Fibroblast of skin of back (primary cell): ENCODE results near the gene KIAA0825.
"Not testable (repeated sequence)": the region's sequence is repeated elsewhere in the genome, so short reads cannot be mapped to it uniquely, and the experiment has no call there.

ENCODE experiments used
- DNase-seq: peaks from one replicate; pipeline ENCODE4 v3.0.0-alpha.2; 2013

KIAA0825 gene

DNA sequence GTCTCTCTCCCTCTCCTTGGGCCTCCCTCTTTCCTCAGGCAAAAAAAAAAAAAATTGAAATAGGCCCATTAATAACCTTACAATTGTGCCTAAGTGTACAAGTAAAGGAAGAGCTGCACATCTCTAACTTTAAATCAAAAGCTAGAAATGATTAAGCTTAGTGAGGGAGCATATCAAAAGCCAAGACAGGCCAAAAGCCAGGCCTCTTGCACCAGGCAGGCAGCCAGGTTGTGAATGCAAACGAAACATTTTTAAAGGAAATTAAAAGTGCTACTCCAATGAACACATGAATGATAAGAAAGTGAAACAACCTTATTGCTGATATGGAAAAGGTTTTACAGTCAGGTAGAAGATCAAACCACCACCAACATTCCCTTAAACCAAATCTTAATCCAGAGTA is 383.4 kb downstream of the KIAA0825 start:
- DNase-seq = no peak

DNA sequence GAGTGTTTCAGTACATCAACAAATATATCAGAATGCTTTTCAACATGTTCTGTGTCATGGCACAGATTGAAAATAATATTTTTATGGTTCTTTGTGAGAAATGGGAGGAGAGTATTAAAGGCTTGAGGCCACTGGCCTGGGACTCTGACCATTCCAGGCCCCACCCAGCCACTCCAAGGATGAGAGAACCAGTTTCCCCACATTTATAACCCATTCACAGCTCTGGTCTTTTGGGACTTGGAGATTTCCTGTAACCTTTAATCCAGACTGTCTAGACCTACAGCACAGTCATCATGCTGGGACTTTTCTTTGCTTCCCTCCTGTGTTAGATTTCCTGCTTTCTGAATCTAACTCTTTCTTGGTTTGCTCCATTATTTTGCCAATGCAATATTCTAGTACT is 389.6 kb downstream of the KIAA0825 start:
- peak; percentile 17 for DNase-seq

DNA sequence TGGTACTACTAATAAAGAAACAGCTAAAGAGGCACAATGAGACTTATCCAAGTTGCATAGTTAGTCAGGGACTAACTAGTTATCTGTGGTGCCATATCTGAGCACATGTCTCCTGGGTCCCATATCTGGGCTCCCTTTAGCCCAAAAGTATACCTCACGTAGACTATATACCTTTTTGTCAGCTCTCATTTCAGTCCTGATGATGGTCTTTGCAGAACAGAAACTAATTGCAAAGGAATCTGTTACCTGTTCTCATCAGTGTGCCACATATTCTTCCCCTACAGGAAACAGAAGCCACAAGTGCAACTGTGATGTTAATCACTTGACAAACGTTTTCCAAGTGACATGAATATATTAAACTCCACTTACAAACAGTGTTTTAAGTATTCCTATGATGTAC is 395.2 kb downstream of the KIAA0825 start:
- DNase-seq = no peak

DNA sequence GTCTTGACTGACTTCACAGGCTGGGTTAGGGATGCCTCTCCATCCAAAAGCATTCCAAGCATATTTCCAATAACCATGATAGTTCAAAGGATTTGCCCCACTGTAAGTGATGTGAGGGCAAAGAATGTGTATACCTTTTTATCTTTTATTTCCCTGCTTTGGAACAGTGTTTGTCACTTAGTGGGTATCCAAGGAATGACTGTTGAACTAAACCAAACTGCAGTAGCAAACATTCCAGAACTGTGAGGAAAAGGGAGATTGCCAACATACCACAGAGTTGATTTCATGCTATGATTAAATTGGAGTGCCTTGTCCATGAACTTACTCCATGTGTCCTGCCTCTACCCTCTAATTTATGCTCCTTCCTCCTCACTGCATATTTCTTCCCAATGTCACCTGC is 400.0 kb downstream of the KIAA0825 start:
- DNase-seq = peak; percentile 93

DNA sequence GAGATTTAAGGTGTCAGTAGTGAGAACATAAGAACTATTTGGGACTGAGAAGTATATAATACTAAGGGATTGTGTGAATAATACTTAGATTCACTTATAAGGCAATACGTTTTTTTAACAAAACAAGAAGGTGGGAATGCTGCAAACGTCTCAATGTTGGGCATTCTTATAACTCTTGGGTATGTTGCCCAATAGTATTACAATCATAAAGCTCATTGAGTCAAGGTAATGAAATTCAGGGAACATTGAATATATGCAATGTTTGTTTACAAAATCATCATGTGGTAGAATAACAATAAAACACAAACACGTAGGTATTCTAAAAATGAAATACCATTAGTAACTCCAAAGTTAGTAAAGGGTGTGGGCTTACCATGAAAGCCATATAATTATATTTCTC is 400.7 kb downstream of the KIAA0825 start:
- DNase-seq = no peak

DNA sequence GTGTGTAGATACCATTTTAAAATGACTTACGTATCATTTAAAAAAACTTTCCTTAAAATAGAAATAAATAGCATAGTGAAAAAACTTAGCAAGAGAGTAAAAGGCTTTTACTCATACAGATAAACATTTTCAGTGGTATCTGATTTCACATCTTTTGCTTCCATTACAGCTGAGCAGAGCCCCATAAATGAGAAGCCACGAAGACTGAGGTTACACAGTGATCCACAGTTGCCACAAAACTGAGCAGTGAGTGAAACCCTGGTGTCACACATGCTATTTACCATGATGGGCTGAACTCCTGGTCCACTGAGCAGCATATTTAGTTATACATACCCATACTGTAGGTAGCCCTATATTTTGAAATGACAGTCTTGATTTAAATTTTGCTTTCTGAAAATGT is 401.2 kb downstream of the KIAA0825 start:
- DNase-seq = peak; percentile 12

DNA sequence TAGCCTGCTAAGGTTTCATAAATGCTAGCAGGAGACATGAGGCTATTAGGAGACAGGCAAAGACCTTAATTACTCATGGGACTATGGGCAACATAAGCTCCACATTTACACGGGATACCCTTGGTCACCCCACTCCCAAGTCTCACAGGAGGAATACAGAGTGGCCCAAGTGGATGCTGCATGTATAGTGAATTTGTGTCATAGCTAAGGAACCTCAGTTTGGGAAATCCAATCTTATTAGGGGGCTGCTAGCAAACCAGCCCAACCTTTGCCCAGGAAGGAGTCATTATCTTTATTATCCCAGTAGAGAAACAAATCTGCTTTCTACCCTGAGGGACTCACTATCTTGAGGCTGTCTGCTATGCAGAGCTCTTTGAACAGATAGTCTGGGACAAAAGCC is 405.9 kb downstream of the KIAA0825 start:
- no peak for DNase-seq

DNA sequence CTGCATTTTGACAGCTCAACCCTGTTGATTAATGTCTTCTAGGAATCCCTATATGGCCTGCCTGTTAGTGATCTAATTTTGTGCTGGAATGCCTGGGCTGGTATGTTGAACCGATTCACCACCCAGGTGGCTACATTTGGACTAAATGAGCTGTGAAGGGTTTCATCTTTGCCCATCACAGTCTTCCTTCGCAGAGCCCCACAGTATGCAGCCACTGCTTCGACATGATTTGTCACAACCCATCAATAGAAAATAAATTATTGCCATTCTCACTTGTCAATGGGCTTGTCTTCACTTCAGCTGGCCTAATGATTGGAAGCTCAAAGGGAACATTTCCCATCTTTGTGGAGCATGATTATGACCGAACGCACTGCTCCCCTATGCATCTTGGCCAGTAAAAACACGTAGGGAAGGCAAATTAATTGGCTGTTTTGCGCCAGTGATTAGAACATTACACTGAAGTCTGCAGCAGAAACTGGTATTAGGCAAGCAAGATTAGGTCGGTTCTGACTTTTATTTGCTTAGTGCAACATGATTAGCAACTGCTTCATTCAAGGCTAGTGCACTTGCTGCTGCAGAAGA is 408.5 kb downstream of the KIAA0825 start:
- no peak for DNase-seq

DNA sequence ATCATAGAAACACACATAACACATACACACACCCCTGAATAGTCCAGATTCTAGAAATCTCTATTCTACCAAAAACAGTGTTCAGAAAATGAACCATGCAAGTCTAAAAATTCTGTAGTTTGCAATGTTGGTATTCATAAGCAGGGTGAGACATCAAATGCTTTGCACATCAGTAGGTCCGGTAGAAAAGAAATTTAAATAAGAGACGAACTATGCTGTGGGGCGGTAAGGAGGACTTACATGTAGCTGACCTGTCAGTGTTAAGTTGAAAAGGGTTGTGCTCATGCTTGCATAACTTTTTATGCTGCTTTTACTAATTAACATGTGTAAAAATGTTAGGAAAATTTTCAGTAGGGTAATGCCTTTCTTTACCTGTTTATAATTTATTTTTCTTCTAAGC is 409.1 kb downstream of the KIAA0825 start:
- no peak for DNase-seq

DNA sequence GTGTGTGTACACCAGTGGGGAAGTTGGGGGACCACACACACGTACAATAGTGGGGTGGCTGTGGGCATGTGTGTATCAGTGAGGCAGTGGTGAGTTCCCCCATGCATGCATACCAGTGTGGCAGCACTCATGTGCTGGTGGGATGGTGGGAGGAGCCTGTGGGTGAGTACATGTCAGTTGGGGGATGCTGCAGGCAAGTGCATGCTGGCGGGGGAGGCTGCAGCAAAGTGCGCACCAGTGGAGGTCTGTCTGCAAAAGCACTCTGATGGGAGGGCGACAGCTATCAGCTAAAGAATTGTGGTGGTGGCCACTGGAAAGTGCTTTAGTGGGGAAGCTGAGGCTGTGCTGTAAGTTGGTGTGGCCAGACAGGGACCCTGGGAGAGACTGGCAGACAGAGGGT is 418.8 kb downstream of the KIAA0825 start:
- no peak for DNase-seq

DNA sequence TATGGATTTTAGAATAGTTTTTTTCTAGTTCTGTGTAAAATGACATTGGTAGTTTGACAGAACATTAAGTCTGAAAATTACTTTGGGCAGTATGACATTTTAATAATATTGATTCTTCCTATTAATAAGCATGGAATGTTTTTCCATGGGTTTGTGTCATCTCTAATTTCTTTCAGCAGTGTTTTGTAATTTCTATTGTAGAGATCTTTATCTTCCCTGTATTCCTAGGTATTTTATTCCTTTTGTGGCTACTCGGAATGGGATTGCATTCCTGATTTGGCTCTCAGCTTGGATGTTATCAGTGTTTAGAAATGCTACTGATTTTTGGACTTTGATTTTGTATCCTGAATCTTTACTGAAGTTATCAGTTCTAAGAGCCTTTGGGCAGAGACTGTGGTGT is 420.4 kb downstream of the KIAA0825 start:
- no peak for DNase-seq

DNA sequence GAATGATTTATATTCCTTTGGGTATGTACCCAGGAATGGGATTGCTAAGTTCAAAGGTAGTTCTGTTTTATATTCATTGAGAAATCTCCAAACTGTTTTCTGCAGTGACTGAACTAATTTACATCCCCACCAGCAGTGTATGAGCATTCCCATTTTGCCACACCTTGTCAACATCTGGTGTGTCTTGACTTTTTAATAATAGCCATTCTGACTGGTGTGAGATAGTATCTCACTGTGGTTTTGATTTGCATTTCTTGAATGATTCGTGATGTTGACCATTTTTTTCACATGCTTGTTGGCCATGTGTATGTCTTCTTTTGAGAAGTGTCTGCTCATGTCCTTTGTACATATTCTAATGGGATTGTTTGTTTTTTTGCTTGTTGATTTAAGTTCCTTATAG is 421.5 kb downstream of the KIAA0825 start:
- DNase-seq = no peak

DNA sequence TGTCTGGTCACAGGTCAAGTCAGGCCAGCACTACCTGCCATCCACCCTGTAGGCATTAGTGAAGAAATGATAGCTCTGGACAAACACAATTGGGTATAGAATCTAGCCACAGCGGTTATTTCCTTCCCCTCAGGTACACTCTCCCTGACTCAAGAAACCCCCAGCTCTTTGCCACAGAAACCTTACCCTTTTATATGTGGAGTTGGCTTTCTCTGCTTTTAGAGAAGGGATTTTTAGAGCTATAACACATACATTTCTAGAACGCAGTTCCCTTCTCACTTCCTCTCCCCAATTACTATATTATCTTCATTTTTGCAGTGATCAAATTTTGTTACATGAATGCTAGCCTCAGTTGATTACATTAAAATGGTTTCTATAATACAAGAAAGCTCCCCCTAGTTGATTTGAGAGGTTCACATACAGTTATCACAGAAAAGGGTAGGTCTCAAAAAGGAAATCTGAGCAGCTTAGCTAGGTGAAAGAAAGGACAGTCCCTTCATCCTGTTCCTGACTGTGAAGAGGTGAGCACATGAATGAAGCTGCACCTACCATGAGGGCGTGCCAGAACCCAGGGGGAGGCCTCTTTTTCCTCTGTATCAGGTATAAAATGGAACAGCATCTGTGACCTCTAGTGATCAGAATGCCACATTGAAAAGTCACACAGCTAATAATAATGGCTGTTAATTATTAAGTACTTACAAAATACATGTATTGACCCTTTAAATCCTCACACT is 425.6 kb downstream of the KIAA0825 start:
- no peak for DNase-seq

DNA sequence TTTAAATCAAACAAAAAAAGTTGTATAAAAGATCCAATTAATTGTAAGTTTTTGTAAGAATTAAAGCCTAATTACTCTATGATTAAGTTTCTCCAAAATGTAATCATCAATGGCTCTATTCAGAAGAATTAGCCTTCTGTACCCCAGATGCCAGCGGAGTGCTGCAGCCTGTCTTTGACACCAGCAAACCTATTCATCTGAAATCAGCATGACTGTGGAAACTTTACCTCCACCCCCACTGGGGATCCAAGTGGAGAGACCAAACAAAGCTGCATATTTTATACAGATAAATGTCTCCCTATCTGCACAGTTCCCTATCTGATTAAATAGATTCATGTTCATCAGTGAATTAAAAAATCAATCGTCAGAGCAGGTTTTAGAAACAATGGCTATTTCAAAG is 426.8 kb downstream of the KIAA0825 start:
- DNase-seq = no peak

DNA sequence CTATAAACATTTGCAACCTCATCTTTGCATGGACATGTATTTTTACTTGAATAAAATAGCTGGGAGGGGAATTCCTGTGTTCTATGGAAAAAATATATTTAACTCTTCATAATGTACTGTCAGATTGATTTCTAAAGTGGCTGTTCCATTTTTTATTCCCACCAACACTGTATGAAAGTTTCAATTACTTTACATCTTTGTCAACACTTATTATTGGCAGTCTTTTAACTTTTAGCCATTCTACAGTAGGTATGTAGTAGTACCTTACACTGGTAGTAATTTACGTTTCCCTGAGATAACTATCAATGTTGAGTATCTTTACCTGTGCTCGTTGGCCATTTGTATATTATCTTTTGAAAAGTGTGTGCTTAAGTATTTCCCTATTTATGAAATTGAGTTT is 429.7 kb downstream of the KIAA0825 start:
- DNase-seq = no peak

DNA sequence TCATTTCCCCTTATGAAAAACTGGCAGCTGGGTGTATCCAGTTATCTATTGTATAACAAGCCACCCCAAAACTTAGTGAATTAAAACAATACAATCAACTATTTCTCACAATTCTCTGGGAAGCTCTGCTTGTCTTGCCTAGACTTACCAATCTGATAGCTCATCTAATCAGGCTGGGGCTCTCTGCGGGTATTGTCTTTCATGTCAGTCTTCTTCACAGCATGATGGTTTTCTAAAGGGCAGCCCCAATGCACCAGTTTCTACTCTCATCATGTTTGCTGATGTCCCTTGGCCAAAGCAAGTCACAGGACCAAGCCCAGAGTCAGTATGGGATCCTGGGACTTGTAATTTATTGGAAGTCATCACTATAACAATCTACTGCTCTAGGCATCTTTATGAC is 433.5 kb downstream of the KIAA0825 start:
- DNase-seq = no peak

DNA sequence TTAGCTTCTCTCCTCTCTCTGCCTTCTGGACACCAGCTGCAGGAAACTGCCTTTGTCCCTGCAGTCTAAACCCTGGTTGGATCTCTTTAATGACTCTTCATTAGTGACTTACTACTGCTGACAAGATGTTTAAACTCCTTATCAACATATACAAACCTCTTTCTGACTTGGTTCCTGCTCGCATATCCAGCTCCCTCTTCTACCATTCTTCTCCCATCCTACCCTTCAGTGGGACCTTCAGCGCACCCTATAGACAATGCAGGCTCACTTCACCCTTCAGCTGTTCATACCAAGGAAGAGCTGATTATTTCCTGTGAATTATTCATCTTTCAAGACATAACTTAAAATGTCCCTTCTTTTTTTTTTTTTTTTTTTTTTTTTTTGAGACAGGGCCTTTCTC is 436.5 kb downstream of the KIAA0825 start:
- DNase-seq = peak; percentile 5

DNA sequence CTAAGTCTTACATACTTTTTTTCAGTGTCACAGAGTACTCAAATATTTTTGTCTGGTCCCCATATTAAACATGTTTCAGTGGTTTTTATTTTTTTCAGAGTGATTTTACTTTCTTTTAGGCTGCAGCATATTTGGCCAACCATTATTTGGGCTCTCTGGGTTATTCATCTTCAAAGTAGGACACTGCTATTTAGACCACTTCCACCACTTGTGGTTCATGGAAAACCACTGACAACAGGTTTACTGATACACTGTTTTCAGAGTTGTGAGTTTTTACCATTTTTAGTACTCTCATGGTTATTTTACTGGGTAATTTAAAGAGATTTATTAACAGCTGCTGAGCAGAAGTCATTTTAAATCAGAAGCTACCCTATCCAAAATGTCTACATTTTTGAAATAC is 437.6 kb downstream of the KIAA0825 start:
- DNase-seq = no peak

DNA sequence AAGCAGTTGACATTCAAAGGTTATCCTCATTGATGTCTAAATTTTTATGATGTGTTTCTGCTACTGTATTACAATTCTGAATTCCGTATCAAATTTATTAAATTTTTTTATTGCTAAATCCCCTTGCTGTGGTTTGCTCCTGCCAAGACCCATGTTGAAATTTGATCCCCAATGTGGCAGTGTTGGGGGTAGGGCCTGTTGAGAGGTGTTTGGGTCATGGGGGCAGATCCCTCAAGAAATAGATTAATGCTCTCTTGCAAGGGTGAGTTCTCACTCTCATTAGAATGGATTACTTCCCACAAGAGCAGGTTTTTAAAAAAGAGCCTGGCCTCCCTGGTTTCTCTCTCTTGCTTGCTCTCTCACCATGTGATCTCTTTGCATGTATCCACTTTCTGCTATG is 442.5 kb downstream of the KIAA0825 start:
- DNase-seq = no peak

DNA sequence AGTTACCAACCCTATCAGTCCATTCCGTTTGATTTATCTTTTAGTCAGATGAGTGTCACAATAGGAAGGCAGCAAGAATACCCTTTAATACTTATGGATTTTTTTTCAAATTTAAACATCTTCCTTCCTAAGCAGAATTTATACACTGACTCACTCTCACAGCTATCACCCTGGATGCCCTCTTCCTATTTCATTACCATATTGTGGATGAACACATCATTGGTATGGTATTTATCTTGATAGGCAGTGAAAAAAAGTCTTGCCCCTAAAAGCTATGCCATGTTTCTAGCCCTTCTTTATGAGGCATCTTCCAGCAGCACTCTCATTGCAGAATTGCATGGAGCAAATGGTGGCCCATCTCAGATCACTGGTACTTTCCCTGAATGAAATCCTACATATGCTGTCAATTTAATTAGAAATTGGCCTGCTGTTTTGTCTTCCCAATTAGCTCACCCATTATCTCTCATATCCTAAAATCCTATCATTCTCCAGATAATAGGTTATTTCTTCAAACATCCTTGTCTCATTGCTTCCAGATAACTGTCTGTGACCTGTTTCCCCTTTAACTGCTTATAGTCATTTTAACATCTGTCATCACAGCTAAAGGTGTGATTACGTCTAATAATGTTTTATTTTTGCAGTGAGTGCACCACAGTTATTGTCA is 443.5 kb downstream of the KIAA0825 start:
- peak; percentile 67 for DNase-seq

DNA sequence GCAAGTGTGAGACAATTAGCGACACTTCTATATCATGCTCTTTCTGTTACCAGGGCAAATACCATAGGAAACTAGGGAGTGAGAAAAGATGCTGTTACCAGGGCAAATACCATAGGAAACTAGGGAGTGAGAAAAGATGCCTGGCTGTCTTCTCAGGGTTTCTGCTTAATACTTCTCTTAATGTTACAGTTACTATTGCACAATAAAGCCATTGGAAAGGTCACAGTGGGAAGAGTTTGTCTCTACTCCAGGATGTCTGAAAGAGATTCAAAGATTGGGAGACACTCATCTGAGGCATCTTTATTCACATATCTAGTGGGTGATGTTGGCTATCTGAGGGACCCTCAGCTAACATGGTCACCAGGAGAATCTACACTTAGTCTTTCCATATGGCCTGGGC is 445.3 kb downstream of the KIAA0825 start:
- DNase-seq = no peak

DNA sequence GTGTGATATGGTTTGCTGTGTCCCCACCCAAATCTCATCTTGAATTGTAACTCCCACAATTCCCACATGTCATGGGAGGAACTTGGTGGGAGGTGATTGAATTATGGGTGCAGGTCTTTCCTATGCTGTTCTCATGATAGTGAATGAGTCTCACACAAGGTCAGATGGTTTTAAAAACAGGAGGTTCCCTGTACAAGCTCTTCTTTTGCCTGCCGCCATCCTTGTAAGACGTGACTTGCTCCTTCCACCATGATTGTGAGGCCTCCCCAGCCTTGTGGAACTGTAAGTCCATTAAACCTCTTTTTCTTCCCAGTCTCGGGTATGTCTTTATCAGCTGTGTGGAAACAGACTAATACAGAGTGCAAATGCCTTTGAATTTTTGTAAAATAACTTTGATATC is 447.3 kb downstream of the KIAA0825 start:
- not testable (repeated sequence) for DNase-seq

DNA sequence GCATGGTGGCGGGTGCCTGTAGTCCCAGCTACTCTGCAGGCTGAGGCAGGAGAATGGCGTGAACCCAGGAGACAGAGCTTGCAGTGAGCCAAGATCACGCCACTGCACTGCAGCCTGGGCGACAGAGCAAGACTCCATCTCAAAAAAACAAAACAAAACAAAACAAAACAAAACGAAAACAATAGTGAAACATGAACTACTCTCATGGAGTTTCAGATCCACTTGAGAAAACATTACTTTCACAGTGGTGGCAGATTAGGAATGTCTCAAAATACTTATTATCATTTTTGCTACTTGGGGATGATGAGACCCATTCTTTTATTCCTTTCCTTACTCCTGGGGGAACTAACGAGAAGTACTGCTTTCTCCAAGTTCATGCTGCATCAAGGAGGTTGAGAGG is 448.2 kb downstream of the KIAA0825 start:
- not testable (repeated sequence) for DNase-seq

DNA sequence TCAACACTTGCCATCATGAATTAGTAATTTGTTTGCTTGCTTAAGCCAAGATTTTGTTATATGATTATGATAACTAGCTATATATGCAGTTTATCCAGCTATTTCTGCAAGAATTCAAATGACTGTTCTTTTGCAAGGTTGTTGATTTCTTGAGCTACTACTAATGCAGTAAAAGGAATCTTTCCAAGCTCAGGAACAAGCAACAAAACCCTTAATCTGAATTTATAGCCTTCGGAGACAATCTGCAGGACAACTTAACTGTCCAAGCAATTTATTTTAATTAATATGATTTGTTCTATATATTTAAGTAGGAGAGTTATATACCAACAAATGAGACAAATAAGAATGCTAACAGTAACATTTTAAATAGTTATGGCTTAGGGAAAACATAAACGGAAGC is 450.3 kb downstream of the KIAA0825 start:
- no peak for DNase-seq
